Activated CD8-positive, alpha-beta memory T cell treated with anti-CD3 and anti-CD28 coated beads for 1 hour (primary cell): Measurements from ENCODE around the gene PEAK1.

ENCODE experiments used
- DNase-seq, 2 donors: peaks; one replicate each; pipeline ENCODE4 v3.0.0-alpha.2; 2020; ENCODE audit warnings: low read depth in 1 of 2; ENCODE audit errors: extremely low read depth in 1 of 2

Gene PEAK1

GRCh38 chr15:77143191-77143590 is 276.7 kb downstream of the PEAK1 start:
- DNase-seq = no peak

- no peak for DNase-seq
These were observed 279.7 kb downstream of the PEAK1 start for GRCh38 chr15:77140220-77140619.

GRCh38 chr15:77139312-77139711 is 280.6 kb downstream of the PEAK1 start:
- no peak for DNase-seq

- DNase-seq = no peak
These were observed 281.8 kb downstream of the PEAK1 start for GRCh38 chr15:77138167-77138522.

GRCh38 chr15:77135181-77135580 is 284.7 kb downstream of the PEAK1 start:
- no peak for DNase-seq

GRCh38 chr15:77130315-77130930 is 289.5 kb downstream of the PEAK1 start:
- no peak for DNase-seq

- DNase-seq = no peak
These were observed 292.3 kb downstream of the PEAK1 start for GRCh38 chr15:77127626-77128025.

GRCh38 chr15:77126529-77127326 is 293.2 kb downstream of the PEAK1 start:
- no peak for DNase-seq

- DNase-seq = no peak
These were observed 296.1 kb downstream of the PEAK1 start for GRCh38 chr15:77123854-77124253.

- DNase-seq = no peak
These were observed 297.3 kb downstream of the PEAK1 start for GRCh38 chr15:77122576-77122975.

GRCh38 chr15:77121599-77121998 is 298.3 kb downstream of the PEAK1 start:
- DNase-seq = no peak

- DNase-seq = no peak
These were observed 299.3 kb downstream of the PEAK1 start for GRCh38 chr15:77120576-77120975.

- DNase-seq = no peak
These were observed 300.5 kb downstream of the PEAK1 start for GRCh38 chr15:77119446-77119845.

GRCh38 chr15:77118882-77119321 is 301.0 kb downstream of the PEAK1 start:
- DNase-seq = no peak

- DNase-seq = no peak
These were observed 304.7 kb downstream of the PEAK1 start for GRCh38 chr15:77115179-77115578.

GRCh38 chr15:77112838-77113504 is 306.9 kb downstream of the PEAK1 start:
- DNase-seq = no peak

GRCh38 chr15:77111789-77112188 is 308.1 kb downstream of the PEAK1 start:
- no peak for DNase-seq

- DNase-seq = no peak
These were observed 312.2 kb downstream of the PEAK1 start for GRCh38 chr15:77107531-77108355.

- DNase-seq = no peak
These were observed 312.8 kb downstream of the PEAK1 start for GRCh38 chr15:77107068-77107467.

- no peak for DNase-seq
These were observed 315.7 kb downstream of the PEAK1 start for GRCh38 chr15:77104155-77104554.
